Measurements from ENCODE around the gene LRRC45.

The LRRC45 gene

GRCh38 chr17:81998691-81999438, 24.2 kb upstream of the LRRC45 start:
- POLR2A ChIA-PET: interaction anchor here (0.7 kb wide), 1 partner anchor 190 kb away, joined by 5 read pairs; no protein-coding TSS in a partner anchor
- H3K36me3 ChIP-seq (ENCODE audit: control insufficient read depth in 2 of 2, insufficient read depth in 1 of 2, low read length in 2 of 2): peaks cover 0 to 6% of the 10 kb centered on the region in 2 experiments; a peak in 1 of 3 replicates
- TF ChIP-seq ZNF626 (tag by site-specific recombination; IDR thresholded peaks at IDR 0.05) (no peak), ZNF677 (tag by site-specific recombination; IDR thresholded peaks at IDR 0.05) (peak; percentile 91)
- no peaks in the 10 kb centered on the region for H3K9me3 ChIP-seq (ENCODE audit: control insufficient read depth, insufficient read depth, low read depth, low read length)
- CTCF ChIA-PET: interaction anchor here (0.6 kb wide), 1 partner anchor 39 kb away, joined by 3 read pairs; no protein-coding TSS in a partner anchor
- no peak overlapping the region for H3K4me3 ChIP-seq (ENCODE audit: low read depth, low read length)
- no peak overlapping the region for H3K27ac ChIP-seq (ENCODE audit: extremely low read depth, low read depth, low read length)
- H3K4me1 ChIP-seq (ENCODE audit: control insufficient read depth, insufficient read depth, low read length): peaks cover 6% of the 10 kb centered on the region; the same call in 1 of the 2 replicates

DNA sequence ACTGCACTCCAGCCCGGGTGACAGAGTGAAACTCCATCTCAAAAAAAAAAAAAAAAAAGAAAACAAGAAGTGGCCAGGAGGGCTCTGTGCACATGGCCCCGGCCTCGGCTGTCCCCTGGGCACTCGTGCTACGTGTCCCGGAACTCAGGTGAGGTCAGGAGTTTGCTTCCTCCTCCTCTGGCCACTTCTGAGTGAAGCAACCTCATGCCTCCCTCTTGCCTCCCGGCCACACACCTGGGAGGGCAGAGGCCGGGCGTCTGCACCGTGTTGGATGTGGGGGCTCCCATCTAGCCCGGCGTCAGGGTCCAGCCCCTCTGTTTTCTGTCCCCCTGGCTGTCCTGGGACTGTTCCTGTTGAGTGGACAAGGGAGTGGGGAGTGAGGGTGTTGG, 23.5 kb upstream of the LRRC45 start:
- TF ChIP-seq ZNF449 (tag by site-specific recombination; IDR thresholded peaks at IDR 0.05) (no peak), ZNF214 (tag by site-specific recombination; IDR thresholded peaks at IDR 0.05; ENCODE audit: borderline replicate concordance) (no peak), ZNF785 (tag by site-specific recombination; IDR thresholded peaks at IDR 0.05) (no peak), ZNF157 (tag by site-specific recombination; IDR thresholded peaks at IDR 0.05) (no peak), ZNF350 (tag by site-specific recombination; IDR thresholded peaks at IDR 0.05) (no peak), GLIS1 (tag by site-specific recombination; IDR thresholded peaks at IDR 0.05) (no peak)
- TF ChIP-seq, protein P1, sequence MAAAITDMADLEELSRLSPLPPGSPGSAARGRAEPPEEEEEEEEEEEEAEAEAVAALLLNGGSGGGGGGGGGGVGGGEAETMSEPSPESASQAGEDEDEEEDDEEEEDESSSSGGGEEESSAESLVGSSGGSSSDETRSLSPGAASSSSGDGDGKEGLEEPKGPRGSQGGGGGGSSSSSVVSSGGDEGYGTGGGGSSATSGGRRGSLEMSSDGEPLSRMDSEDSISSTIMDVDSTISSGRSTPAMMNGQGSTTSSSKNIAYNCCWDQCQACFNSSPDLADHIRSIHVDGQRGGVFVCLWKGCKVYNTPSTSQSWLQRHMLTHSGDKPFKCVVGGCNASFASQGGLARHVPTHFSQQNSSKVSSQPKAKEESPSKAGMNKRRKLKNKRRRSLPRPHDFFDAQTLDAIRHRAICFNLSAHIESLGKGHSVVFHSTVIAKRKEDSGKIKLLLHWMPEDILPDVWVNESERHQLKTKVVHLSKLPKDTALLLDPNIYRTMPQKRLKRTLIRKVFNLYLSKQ (tag by site-specific recombination; IDR thresholded peaks at IDR 0.05; ENCODE audit: borderline replicate concordance): no peak
- TF ChIP-seq, protein P2, sequence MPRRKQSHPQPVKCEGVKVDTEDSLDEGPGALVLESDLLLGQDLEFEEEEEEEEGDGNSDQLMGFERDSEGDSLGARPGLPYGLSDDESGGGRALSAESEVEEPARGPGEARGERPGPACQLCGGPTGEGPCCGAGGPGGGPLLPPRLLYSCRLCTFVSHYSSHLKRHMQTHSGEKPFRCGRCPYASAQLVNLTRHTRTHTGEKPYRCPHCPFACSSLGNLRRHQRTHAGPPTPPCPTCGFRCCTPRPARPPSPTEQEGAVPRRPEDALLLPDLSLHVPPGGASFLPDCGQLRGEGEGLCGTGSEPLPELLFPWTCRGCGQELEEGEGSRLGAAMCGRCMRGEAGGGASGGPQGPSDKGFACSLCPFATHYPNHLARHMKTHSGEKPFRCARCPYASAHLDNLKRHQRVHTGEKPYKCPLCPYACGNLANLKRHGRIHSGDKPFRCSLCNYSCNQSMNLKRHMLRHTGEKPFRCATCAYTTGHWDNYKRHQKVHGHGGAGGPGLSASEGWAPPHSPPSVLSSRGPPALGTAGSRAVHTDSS (tag by site-specific recombination; IDR thresholded peaks at IDR 0.05): no peak
- Histone ChIP-seq H3K36me3 (ENCODE audit: control insufficient read depth in 2 of 2, insufficient read depth in 1 of 2, low read length in 2 of 2) (peaks cover 0 to 6% of the 10 kb centered on the region in 2 experiments; a peak in 1 of 3 replicates), H3K4me3 (ENCODE audit: low read depth, low read length) (no peak overlapping the region), H3K4me1 (ENCODE audit: control insufficient read depth, insufficient read depth, low read length) (peaks cover 6% of the 10 kb centered on the region; the same call in 1 of the 2 replicates), H3K27ac (ENCODE audit: extremely low read depth, low read depth, low read length) (no peak overlapping the region), H3K9me3 (ENCODE audit: control insufficient read depth, insufficient read depth, low read depth, low read length) (no peaks in the 10 kb centered on the region)
- CTCF ChIA-PET: interaction anchor here (0.5 kb wide), 1 partner anchor 23 kb away, joined by 3 read pairs; the partner anchor contains the start of gene CENPX
- POLR2A ChIA-PET: interaction anchor here (0.7 kb wide), 1 partner anchor 189 kb away, joined by 5 read pairs; no protein-coding TSS in a partner anchor

GRCh38 chr17:81999976-82000802, 22.9 kb upstream of the LRRC45 start:
- Histone ChIP-seq H3K9me3 (ENCODE audit: control insufficient read depth, insufficient read depth, low read depth, low read length) (no peaks in the 10 kb centered on the region), H3K4me1 (ENCODE audit: control insufficient read depth, insufficient read depth, low read length) (peaks cover 6% of the 10 kb centered on the region; the same call in 1 of the 2 replicates), H3K4me3 (ENCODE audit: low read depth, low read length) (no peak overlapping the region), H3K27ac (ENCODE audit: extremely low read depth, low read depth, low read length) (no peak overlapping the region), H3K36me3 (ENCODE audit: control insufficient read depth in 2 of 2, insufficient read depth in 1 of 2, low read length in 2 of 2) (peaks cover 0 to 6% of the 10 kb centered on the region in 2 experiments; a peak in 1 of 3 replicates)
- POLR2A ChIA-PET: no interaction called here
- CTCF ChIA-PET: interaction anchor here (0.5 kb wide), 1 partner anchor 22 kb away, joined by 3 read pairs; the partner anchor contains the start of gene CENPX
- TF ChIP-seq ZNF174 (tag by site-specific recombination; IDR thresholded peaks at IDR 0.05) (no peak), KLF1 (tag by site-specific recombination; IDR thresholded peaks at IDR 0.05) (peak; percentile 92)
- TF ChIP-seq, protein P3, sequence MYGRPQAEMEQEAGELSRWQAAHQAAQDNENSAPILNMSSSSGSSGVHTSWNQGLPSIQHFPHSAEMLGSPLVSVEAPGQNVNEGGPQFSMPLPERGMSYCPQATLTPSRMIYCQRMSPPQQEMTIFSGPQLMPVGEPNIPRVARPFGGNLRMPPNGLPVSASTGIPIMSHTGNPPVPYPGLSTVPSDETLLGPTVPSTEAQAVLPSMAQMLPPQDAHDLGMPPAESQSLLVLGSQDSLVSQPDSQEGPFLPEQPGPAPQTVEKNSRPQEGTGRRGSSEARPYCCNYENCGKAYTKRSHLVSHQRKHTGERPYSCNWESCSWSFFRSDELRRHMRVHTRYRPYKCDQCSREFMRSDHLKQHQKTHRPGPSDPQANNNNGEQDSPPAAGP (tag by site-specific recombination; IDR thresholded peaks at IDR 0.05): peak; percentile 42; the same call in 1 of the 2 replicates

Data from HEK293 (cell line).